WTC11 (cell line): ENCODE results near the gene CFI. TPM values are rescaled to one million over a fixed set of nuclear protein-coding genes. Genes with fewer than 3 reads are reported as not detected.

Source experiments
- ATAC-seq: fragments of 200-7000 bp; cut with Tn5 transposase; 2 replicates; pipeline ENCODE4 v1.10.0; 2021; ENCODE audit warnings: mild to moderate bottlenecking, moderate library complexity
- CTCF ChIA-PET: fragments of 300-600 bp; sonication (Branson Sonifier 250); formaldehyde crosslinking; loops from one replicate; lab custom pipeline; 2021; ENCODE audit warnings: antibody characterized with exemption; lab: Charles Lee
- POLR2A ChIA-PET: fragments of 350-600 bp; sonication (Branson Sonifier 250); formaldehyde crosslinking; loops from one replicate; lab custom pipeline; 2021; ENCODE audit warnings: antibody characterized with exemption; lab: Charles Lee
- DNase-seq: peaks from one replicate; pipeline ENCODE4 v3.0.0; 2021; ENCODE audit warnings: low spot score
- H3K27ac Mint-ChIP-seq: 2 replicates; pipeline ENCODE4 v1.8.0; 2021; ENCODE audit warnings: mixed read lengths
- H3K27me3 Mint-ChIP-seq: 2 replicates; pipeline ENCODE4 v1.8.0; 2021; ENCODE audit warnings: low read depth, mild to moderate bottlenecking, moderate library complexity, mixed read lengths
- H3K36me3 Mint-ChIP-seq: 2 replicates; pipeline ENCODE4 v1.8.0; 2021; ENCODE audit warnings: mixed read lengths
- H3K4me1 Mint-ChIP-seq: 2 replicates; pipeline ENCODE4 v1.8.0; 2022; ENCODE audit warnings: mixed read lengths
- H3K4me3 Mint-ChIP-seq: 2 replicates; pipeline ENCODE4 v1.8.0; 2021; ENCODE audit warnings: mild to moderate bottlenecking, moderate library complexity, mixed read lengths
- H3K9me3 Mint-ChIP-seq: 2 replicates; pipeline ENCODE4 v1.8.0; 2021; ENCODE audit warnings: mixed read lengths
- AFF4 ChIP-seq: sonication (generic); formaldehyde crosslinking; IDR thresholded peaks from 2 replicates; pipeline ENCODE4 v1.8.1; 2023; ENCODE audit warnings: mild to moderate bottlenecking, missing genetic modification reagents, borderline replicate concordance
- ARID4B ChIP-seq: sonication (generic); formaldehyde crosslinking; IDR thresholded peaks from 2 replicates; pipeline ENCODE4 v1.8.0; 2023; ENCODE audit warnings: missing genetic modification reagents, mild to moderate bottlenecking, borderline replicate concordance
- E2F5 ChIP-seq: sonication (generic); formaldehyde crosslinking; IDR thresholded peaks from 2 replicates; pipeline ENCODE4 v1.8.1; 2022; ENCODE audit warnings: mild to moderate bottlenecking, moderate library complexity, missing genetic modification reagents
- ESRRA ChIP-seq: sonication (generic); formaldehyde crosslinking; IDR thresholded peaks from 2 replicates; pipeline ENCODE4 v1.8.1; 2022; ENCODE audit warnings: mild to moderate bottlenecking, missing genetic modification reagents, borderline replicate concordance
- FOXK1 ChIP-seq: sonication (generic); formaldehyde crosslinking; IDR thresholded peaks from 2 replicates; pipeline ENCODE4 v1.8.0; 2022; ENCODE audit warnings: mild to moderate bottlenecking, moderate library complexity, missing genetic modification reagents
- HMGXB4 ChIP-seq: sonication (generic); formaldehyde crosslinking; IDR thresholded peaks from 2 replicates; pipeline ENCODE4 v1.8.1; 2023; ENCODE audit warnings: mild to moderate bottlenecking, moderate library complexity, missing genetic modification reagents
- IRF1 ChIP-seq: sonication (generic); formaldehyde crosslinking; IDR thresholded peaks from 2 replicates; pipeline ENCODE4 v1.8.0; 2023; ENCODE audit warnings: missing genetic modification reagents
- JUN ChIP-seq: sonication (generic); formaldehyde crosslinking; IDR thresholded peaks from 2 replicates; pipeline ENCODE4 v1.8.0; 2023; ENCODE audit warnings: mild to moderate bottlenecking, missing genetic modification reagents
- MAX ChIP-seq: sonication (generic); formaldehyde crosslinking; IDR thresholded peaks from 2 replicates; pipeline ENCODE4 v1.8.0; 2022; ENCODE audit warnings: mild to moderate bottlenecking, missing genetic modification reagents
- NFE2L1 ChIP-seq: sonication (generic); formaldehyde crosslinking; IDR thresholded peaks from 2 replicates; pipeline ENCODE4 v1.8.1; 2023; ENCODE audit warnings: missing genetic modification reagents
- SMAD4 ChIP-seq: sonication (generic); formaldehyde crosslinking; IDR thresholded peaks from 2 replicates; pipeline ENCODE4 v1.8.0; 2022; ENCODE audit warnings: mild to moderate bottlenecking, missing genetic modification reagents
- STAT6 ChIP-seq: sonication (generic); formaldehyde crosslinking; conservative IDR thresholded peaks from 2 replicates; pipeline ENCODE4 v1.8.1; 2023; ENCODE audit warnings: mild to moderate bottlenecking, low read depth, missing genetic modification reagents, moderate library complexity
- TEAD4 ChIP-seq: sonication (generic); formaldehyde crosslinking; IDR thresholded peaks from 2 replicates; pipeline ENCODE4 v1.8.0; 2022; ENCODE audit warnings: mild to moderate bottlenecking, missing genetic modification reagents
- ZBTB21 ChIP-seq: sonication (generic); formaldehyde crosslinking; IDR thresholded peaks from 2 replicates; pipeline ENCODE4 v1.8.1; 2023; ENCODE audit warnings: mild to moderate bottlenecking, missing genetic modification reagents, borderline replicate concordance
- total RNA-seq: library from RNA; stranded (reverse); gene quantifications from 3 replicates; pipeline ENCODE4 v1.2.3, GENCODE V29; 2021

The CFI gene
- total RNA-seq, 1 experiment from 2014 or later: not detected

GRCh38 chr4:109798866-109799265 is 2.9 kb downstream of the CFI start (continued):
- TF ChIP-seq ARID4B (CRISPR knock-in tag): no peak
- no peak for TF ChIP-seq TEAD4 (CRISPR knock-in tag)
- no peak for TF ChIP-seq ZBTB21
- no peak for TF ChIP-seq NFE2L1 (CRISPR knock-in tag)
- TF ChIP-seq MAX: no peak
- TF ChIP-seq E2F5 (CRISPR knock-in tag): no peak
- no peak for TF ChIP-seq STAT6 (CRISPR knock-in tag)

- Mint-ChIP-seq H3K27me3 (no peaks in the 10 kb centered on the region; the same call in 1 of the 2 replicates), H3K4me3 (no peak overlapping the region), H3K36me3 (no peaks in the 10 kb centered on the region), H3K4me1 (no peaks in the 10 kb centered on the region), H3K27ac (no peak overlapping the region), H3K9me3 (peaks cover 31% of the 10 kb centered on the region)
- ChIA-PET POLR2A (no interaction called here), CTCF (interaction anchor here (0.7 kb wide), 1 partner anchor 9 kb away, joined by 3 read pairs; no protein-coding TSS in a partner anchor)
- ATAC-seq (no peak), DNase-seq (no peak)
- TF ChIP-seq AFF4 (CRISPR knock-in tag) (no peak), SMAD4 (CRISPR knock-in tag) (no peak), FOXK1 (no peak), HMGXB4 (CRISPR knock-in tag) (no peak), ESRRA (CRISPR knock-in tag) (no peak), JUN (CRISPR knock-in tag) (no peak), IRF1 (CRISPR knock-in tag) (no peak)
Measured at GRCh38 chr4:109795059-109795458, 6.7 kb downstream of the CFI start.
